ENCODE measurements around the gene SSC5D. TPM values are rescaled to one million over a fixed set of nuclear protein-coding genes. Genes with fewer than 3 reads are reported as not detected.
A peak's percentile ranks its signal among the peaks of the same experiment; 100 is the strongest.

The SSC5D gene
- total and polyA plus RNA-seq, 2 experiments from 2014 or later = 0.60 to 0.89 TPM

GRCh38 chr19:55485439-55486011, 2.7 kb upstream of the SSC5D start:
- TF ChIP-seq CTCF (IDR thresholded peaks at IDR 0.05; ENCODE audit: low read depth, low read length) = no peak
- H3K4me3 ChIP-seq = peak overlapping the region; percentile 87
- peaks cover 2% of the 10 kb centered on the region for H3K36me3 ChIP-seq
- no peaks in the 10 kb centered on the region for H3K9me3 ChIP-seq (ENCODE audit: low read depth)
- peak overlapping the region; percentile 67 for H3K27ac ChIP-seq
- no peaks in the 10 kb centered on the region for H3K27me3 ChIP-seq
- no peak for DNase-seq (ENCODE audit: low read depth in 1 of 2, low spot score in 1 of 2)
- H3K4me1 ChIP-seq (ENCODE audit: low read depth) = peaks cover 23% of the 10 kb centered on the region

DNA sequence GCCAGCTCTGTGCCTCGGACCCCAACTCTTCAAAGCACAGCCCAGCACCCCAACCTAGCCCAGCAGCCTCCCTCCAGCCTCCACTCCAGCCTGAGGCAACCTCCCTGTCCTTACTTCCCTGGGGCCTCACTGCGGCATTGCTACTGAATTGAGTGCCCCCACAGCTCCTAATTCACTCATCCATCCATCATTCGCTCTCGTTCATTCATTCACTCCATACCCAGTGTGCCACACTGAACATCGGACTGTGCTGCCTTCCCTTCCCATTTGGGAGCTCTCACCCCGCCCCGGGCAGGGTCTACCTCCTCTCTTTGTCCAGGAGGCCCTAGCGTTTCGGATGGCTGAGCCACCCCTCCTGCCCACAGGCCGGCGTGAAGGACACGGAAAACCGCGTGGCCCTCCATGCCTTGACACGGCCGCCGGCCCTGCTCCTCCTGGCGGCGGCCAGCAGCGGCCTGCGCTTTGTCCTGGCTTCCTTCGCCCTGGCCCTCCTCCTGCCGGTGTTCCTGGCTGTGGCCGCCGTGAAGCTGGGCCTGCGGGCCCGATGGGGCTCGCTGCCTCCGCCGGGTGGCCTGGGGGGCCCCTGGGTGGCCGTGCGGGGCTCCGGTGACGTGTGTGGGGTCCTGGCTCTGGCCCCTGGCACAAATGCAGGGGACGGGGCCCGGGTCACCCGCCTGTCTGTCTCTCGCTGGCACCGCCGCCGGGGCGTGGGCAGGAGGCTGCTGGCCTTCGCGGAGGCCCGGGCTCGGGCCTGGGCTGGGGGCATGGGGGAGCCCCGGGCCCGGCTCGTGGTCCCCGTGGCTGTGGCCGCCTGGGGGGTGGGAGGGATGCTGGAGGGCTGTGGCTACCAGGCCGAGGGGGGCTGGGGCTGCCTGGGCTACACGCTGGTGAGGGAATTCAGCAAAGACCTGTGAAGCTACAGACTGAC, 1.9 kb upstream of the SSC5D start:
- peaks cover 2% of the 10 kb centered on the region for H3K36me3 ChIP-seq
- H3K27ac ChIP-seq = peak overlapping the region; percentile 90
- peak; percentile 16 for TF ChIP-seq CTCF (IDR thresholded peaks at IDR 0.05; ENCODE audit: low read depth, low read length)
- DNase-seq (ENCODE audit: low read depth in 1 of 2, low spot score in 1 of 2) = no peak
- no peaks in the 10 kb centered on the region for H3K9me3 ChIP-seq (ENCODE audit: low read depth)
- H3K4me3 ChIP-seq = peak overlapping the region; percentile 87
- H3K27me3 ChIP-seq = no peaks in the 10 kb centered on the region
- peaks cover 23% of the 10 kb centered on the region for H3K4me1 ChIP-seq (ENCODE audit: low read depth)

DNA sequence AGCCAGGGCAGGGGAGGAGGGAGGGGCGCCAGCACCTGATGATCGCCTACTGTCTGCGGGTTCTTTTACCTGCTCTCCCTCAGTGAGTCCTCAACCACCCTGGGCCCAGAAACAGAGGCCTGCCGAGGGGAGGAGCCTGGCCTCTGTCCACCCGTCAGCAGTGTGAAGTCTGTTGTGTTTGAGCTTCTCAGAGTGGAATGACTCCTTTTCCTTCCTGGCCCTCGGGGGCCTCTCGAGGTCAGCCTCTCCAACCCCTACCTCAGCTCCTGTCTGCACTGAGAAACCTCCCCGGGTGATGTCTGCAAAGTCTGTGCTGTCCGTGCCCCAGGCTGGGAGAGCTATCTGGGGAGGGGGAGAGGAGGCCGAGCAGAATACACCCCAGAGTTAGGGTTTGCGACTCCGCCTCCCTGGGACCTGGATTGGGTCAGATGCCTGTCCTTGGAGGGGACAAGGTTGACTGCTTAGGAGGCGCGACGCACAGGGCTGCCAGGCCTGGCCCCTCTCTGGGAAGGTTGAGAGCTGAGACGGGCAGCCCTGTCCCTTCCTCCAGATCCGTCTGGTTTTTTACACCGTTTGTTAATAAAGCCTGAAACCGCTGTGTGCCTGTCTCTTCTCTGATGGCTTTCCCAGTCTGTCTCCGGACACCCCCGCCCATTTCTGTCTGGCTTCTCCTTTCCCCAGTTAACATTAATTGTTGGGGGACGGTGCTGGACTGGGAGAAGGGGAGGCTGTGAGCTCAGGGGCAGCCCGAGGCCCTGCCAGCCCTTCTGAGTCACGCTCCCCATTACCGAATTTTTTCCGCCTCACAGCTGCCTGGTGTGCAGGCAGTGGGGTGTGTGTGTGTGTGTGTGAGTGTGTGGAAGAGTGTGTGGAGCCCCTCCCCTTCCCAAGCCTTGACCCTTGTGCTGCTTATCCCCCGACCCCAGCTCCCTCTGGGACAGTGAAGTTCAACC, 989 bp upstream of the SSC5D start:
- Histone ChIP-seq H3K9me3 (ENCODE audit: low read depth) (no peaks in the 10 kb centered on the region), H3K36me3 (no peaks in the 10 kb centered on the region), H3K4me1 (ENCODE audit: low read depth) (peaks cover 23% of the 10 kb centered on the region), H3K27me3 (no peaks in the 10 kb centered on the region), H3K27ac (peak overlapping the region; percentile 90), H3K4me3 (peak overlapping the region; percentile 7)
- TF ChIP-seq CTCF (IDR thresholded peaks at IDR 0.05; ENCODE audit: low read depth, low read length) = no peak
- DNase-seq (ENCODE audit: low read depth in 1 of 2, low spot score in 1 of 2) = peak; percentile 70 to 96

- H3K27ac ChIP-seq = no peak overlapping the region
- H3K4me3 ChIP-seq = no peak overlapping the region
- peak in 1 of 2 donors; percentile 38 for DNase-seq (ENCODE audit: low read depth in 1 of 2, low spot score in 1 of 2)
- H3K9me3 ChIP-seq (ENCODE audit: low read depth) = no peaks in the 10 kb centered on the region
- H3K4me1 ChIP-seq (ENCODE audit: low read depth) = peaks cover 23% of the 10 kb centered on the region
- no peak for TF ChIP-seq CTCF (IDR thresholded peaks at IDR 0.05; ENCODE audit: low read depth, low read length)
- H3K36me3 ChIP-seq = no peaks in the 10 kb centered on the region
- no peaks in the 10 kb centered on the region for H3K27me3 ChIP-seq
Measured at GRCh38 chr19:55488986-55489710, 912 bp downstream of the SSC5D start.

Measured in cardiac muscle cell (in vitro differentiated cells and primary cell).